Measurements from ENCODE around the gene RAB3IP.

Gene RAB3IP, protein sequence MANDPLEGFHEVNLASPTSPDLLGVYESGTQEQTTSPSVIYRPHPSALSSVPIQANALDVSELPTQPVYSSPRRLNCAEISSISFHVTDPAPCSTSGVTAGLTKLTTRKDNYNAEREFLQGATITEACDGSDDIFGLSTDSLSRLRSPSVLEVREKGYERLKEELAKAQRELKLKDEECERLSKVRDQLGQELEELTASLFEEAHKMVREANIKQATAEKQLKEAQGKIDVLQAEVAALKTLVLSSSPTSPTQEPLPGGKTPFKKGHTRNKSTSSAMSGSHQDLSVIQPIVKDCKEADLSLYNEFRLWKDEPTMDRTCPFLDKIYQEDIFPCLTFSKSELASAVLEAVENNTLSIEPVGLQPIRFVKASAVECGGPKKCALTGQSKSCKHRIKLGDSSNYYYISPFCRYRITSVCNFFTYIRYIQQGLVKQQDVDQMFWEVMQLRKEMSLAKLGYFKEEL

DNA sequence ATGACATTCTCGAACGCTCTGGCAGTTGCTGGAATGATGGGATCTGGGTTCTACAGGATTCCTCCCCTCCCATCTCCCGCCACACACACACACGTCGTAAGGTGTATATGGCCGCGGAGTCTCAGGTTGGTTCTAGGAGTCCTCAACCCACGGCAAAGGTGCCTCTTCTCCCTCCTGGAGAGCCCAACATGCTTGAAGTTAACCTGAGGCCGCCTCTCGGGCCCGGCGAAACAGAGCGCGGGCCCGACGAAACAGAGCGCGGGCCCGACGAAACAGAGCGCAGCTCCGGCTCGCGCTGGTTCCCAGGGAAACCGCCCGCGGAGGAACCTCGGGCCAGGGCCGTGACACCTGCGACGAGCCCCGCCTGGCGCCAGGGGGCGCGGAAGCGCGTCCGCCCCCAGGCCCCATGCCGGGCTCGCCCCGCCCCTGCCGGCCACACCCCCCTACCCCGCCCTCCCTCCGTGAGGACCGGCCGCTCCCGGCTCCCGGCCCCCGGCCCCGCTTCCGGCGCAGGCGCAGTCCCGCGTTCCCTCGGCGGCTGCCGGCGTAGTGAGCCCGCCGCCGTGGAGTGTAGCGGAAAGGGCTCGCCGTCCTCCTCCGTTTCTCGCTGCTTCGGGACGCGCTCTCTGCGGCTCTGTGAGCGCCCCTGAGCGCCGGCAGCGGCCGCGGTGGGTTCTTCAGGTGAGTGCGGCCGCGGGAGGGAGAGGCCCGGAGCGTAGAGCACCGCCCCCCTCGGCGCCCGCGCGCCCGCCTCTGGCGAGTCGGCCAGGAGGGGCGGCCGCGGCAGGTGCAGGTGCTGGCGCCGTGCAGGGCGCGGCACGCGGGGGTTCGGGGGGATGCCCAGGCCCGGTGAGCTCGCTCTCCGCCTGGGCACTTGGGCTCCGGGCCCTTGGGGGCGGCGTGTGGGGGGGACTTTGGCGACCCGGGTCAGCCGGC lies at the start of gene RAB3IP:
TSS of gene RAB3IP (plus strand) at position 510 of the 936 bp plus-strand sequence. CDS start 16,549 bp downstream, outside the sequence.
- DNase-seq (ENCODE audit: low read depth) = peak; percentile 33

DNA sequence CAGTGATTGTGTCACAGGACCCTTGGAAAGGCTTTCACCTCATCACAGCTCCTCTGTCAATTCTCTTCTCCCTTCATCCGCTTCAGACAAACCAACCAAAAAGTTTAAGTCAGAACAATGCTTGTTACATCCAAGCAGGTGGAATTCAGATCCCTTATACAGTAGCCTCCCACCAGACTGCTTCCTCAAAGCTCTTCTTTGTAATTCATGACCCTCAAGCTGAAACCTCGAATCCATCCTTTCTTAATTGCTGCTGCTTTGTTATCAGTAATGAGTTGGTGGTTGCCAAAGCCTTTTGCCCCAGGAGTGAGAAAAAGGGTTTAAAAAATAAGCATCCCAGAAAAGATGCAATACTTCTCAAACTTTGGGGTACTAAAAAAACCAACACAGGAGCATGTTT lies 49.0 kb upstream of the RAB3IP start:
- no peak for DNase-seq (ENCODE audit: low read depth)

DNA sequence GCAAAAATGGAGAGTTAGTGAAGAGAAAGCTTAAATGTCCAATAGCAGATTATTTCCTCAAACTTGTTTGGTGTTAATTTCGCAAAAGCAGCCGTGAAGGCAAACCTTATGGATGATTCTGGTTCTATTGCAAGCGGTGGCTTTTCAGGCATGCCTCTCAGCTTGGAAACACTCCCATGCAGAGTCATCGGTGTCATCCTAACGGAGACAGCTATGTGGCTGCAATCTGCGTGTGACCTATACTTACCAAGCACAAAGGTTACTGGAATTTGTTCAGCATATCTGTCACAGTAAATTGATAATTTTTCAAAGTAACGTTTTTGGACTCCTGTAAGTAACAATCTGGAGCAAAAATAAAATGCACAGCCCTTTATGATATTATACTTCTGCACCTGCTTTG lies 44.5 kb upstream of the RAB3IP start:
- DNase-seq (ENCODE audit: low read depth) = no peak

DNA sequence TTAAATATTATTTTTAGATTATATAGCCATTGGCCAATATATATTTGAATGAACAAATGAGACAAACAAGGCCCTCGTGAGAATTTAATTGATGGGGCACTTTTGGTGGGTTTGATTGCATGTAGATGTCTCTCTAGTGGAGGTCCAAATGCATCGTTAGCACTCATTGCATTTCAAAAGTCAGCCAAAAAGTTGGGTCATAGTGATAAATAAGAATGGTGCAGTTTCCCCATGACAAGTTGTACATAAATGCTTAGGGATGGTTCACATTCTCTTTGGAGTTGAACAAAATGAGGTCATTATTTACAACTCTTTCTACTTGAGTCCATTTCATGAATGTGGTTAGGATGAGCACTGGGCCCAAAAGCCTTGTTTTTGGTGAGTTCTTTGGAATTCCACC lies 40.6 kb upstream of the RAB3IP start:
- no peak for DNase-seq (ENCODE audit: low read depth)

DNA sequence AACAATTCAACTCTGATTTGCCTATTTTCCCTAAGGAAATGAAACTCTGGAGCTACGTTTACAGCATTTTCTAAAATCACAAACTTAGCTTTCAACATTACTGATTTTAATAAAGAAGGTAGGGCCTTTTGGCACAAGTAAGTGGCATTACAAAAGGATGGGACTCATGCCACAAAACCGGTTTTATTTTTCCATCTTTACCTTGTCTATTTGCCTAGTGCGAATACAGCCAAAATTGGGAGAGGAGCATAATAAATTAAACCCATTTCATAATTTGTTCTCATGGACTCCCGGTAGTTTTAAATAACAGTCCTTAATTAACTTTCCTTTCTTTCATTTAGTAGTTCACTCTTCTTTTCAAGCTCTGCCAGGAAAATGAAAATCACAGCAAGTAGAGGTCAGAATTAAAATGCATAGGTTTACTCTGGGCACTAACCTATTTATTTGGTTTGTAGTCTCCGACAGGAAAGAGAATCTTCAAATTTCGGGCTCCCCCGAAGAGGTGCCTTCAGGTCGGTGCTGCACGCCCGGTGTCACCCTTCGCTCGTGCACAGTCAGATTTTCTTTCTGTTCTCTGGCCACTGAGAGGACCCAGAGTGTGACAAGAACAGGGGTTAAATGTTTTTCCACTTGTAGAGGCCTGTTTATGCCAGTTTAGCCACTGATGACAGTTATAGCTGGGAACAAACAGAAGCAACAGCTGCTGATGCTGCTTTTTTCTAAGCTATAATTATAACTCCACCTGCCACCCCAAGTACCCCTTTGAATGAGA lies 39.7 kb upstream of the RAB3IP start, which contains the start of gene BEST3:
TSS of gene BEST3 (minus strand) at position 535 of the 772 bp plus-strand sequence. CDS start 1,505 bp downstream, outside the sequence.
- no peak for DNase-seq (ENCODE audit: low read depth)

DNA sequence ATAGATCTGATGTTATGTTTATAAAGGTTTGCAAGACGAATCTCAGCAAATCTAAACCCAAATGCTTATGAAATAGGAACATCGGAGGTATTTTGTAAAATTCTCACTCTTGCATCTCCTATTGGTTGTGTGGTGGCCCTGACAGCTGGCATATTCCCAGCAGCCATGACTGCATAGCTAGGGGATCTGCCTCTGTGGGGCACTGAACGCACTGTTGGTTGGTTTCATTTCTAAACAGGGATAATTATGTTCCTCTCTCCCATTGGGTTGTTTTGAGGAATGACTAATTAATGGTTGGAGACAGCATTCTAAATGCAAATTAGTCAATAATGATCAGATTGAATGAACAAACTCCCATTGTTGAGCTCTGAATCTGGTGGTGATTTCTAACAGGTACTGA lies 36.8 kb upstream of the RAB3IP start:
- no peak for DNase-seq (ENCODE audit: low read depth)

DNA sequence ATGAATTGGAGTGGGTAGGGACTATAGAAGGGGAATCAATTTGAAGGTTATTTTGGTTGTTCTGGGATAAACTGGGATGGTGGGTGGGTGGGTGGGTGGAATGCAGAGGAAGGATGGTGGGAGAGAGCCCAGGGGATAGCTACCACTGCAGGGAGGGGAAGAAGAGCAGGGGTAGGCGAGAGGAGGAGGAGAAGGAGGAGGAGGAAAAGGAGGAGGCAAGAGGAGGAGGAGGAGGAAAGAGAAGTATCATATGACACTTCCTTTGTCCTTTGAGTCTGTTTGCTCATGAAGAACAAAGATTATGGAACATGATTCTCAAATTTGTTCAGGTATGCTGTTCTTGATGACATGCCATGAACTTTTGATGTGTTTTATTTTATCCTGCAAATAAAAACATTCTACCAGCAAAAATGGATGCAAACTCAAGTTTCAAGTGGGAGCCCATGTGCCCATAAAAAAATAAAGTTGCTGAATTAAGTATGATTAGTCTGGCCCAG lies 35.5 kb upstream of the RAB3IP start:
- DNase-seq (ENCODE audit: low read depth) = no peak

DNA sequence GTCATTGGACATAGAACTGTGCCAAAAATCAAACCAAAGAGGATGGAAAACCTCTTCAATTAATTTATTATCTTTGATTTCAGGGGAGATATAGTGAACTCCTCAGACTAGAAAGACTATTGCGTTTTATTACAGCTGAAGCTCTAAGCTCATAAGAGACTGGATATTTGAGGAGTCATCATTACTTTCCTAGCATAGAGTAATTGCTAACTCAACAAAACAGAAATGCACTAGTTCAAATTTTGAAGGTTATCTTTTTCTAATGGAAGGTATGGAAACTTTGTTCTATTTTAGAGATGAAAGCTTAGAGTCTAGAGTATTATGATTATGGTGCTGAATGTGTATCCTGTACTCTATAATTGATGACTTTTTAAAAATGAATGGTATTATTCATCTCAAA lies 34.3 kb upstream of the RAB3IP start:
- no peak for DNase-seq (ENCODE audit: low read depth)

DNA sequence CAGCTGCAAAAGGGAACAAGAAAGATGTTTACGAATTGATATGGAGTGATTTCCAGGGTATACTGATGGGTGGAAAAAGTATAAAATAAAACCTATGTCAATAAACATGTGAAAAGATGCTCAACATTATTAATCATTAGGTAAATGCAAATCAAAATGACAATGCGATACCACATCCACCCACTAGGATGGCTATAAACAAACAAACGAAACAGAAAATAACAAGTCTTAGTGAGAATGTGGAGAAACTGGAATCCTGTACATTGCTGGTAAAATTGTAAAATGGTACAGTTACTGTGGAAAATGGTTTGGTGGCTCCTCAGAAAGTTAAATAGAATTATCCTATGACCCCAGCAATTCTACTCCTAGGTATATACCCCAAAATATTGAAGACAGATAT lies 30.0 kb upstream of the RAB3IP start:
- no peak for DNase-seq (ENCODE audit: low read depth)

DNA sequence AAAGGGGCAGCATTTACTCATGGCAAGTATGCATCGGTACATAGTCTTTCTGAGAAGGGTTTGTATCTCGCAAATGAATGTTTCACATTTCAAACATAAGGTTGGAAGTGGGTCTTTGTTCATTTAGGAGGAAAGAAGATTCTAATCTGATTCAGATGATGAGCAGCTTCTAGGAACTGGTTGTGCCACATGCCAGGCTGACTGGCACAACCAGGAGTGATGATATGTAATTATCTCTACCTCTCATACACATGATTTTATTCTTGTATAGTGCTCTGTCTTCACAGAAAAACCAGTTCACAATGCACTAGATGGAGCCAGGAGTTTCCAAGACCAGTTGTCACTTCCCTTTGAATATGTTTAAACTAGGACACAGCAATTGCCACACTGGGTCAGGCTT lies 25.8 kb upstream of the RAB3IP start:
- DNase-seq (ENCODE audit: low read depth) = no peak

DNA sequence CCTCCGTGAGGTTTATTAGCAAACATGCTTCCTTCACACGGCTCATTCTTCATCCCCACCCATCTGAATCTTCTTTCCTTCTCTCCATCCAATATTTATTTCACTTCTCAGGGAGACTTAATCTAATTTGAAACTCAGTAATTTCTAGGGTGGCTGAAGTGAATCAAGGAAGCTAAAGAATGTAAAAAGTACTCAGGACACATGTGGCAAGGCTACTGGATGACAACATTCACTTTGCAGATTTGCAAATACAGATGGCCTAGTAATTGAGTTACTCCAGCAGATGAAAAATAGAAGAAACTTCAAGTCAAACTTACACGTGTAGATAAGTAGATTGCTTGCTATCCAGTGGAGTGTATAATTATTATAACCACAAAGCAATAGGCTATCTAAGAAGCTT lies 24.1 kb upstream of the RAB3IP start:
- no peak for DNase-seq (ENCODE audit: low read depth)

DNA sequence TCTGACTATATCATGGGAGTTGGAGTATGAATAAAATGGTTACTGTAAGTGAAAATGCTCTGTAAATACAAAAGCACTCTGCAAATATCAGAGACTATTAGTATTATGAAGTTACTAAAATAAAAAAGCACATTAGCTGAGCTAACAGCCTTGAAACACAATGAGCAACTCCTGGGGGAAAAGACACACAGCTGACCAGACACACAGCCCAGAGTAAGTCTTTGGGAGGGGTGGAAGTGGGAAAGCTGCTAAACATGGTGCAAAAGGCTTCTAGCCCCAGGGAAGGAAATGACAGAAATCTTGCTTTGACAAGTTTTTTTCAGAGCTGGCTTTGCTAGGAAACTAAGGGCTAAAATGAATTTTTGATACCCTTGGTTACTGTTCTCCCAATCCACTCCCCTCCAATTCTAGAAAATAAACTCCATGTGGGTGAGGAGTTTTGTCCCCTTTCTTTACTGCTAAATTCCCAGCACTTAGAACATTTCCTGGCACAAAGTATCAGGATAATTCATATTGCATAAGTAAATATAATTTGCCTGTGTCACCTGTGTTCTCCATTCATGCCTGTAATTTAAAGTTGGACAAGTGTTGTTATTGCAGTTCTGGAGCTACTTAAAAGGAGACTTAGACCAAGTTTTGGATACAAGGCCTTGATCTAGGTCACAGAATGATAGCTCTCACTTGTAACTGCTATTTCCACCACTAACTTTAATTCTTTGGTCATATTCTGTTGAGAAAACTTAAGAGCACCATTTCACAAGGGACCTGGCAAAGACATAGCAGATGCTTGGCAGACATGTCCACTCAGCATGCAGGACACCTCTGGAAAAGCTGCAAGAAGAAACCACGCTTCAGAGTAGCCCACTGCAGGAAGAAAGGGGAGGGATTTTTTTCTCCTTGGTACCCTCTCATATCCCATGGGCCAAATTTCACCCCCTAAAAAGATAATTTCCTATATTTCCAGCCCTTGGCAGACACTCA lies 19.0 kb upstream of the RAB3IP start:
- peak; percentile 2 for DNase-seq (ENCODE audit: low read depth)

DNA sequence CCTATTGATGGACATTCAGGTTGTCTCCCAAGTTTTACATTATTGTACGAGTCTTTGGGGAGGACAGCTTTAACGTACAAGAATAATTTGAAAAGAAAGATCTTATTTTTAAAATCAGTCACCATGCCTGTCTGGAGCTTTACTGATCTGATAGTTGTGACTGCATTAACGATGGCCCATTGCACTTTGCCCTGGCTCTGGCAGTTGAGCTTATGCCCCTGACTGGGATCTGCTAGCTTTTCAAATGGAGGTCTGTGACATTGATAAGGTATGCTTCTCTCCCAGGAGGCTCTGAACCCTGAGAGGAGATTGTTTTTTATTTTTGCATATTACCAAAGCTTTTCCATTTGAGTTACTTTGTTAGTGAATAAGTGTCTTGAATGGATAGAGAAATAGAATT lies 17.9 kb upstream of the RAB3IP start:
- no peak for DNase-seq (ENCODE audit: low read depth)

DNA sequence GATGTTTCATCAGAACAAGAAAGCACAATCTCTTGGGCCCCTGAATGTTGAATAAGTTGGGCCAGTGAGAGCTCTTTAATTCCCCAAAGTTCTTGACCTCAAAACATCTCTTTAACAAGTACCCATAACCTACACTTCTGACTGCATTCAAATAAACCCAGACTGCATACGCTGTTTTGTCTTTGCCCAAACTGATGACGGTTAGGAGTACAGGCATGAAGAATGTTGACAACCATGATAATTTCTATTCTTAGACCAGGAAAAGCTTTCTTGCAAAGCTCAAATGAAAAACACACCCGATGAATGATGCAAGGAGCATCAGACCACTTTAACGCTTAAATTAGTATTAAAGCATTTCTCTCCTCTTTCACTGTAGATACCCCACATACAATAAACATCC lies 11.7 kb upstream of the RAB3IP start:
- DNase-seq (ENCODE audit: low read depth) = no peak

DNA sequence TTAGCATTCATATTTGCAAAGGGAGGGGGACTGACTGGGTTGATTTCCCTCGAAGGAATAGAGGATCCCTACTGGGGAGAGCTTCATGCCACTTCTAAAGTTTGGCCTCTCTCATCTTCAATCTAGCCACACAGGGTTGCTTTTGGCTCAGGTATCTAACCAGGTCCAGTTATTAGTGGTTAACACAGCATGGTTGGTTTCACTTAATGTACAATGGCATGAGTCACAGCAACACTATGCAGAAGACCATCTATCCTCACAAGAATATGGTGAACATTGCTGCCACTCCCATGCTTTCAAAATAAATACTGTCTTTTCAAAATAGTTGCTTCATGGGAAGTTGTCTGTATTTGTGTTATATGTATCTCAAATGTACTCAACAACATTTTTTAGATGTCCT lies 6.6 kb upstream of the RAB3IP start:
- DNase-seq (ENCODE audit: low read depth) = no peak

DNA sequence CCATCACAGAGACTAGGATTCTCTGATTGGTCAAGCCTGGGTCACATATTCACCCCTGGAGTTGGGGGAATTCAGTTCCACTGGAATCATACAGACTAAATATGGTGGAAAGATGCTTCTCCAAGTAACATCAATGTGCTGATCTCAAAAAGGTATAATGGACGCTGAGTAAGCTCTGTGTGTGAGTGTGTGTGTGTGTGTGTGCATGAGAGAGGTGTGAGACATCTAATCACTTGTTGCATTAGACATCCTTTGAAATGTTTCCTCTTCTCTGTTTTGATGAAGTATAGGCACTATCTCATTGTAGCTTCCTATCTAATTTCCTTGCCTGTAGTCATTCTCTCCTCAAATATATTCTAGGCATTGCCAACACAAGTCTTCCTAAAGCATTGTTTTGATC lies 5.0 kb upstream of the RAB3IP start:
- no peak for DNase-seq (ENCODE audit: low read depth)

DNA sequence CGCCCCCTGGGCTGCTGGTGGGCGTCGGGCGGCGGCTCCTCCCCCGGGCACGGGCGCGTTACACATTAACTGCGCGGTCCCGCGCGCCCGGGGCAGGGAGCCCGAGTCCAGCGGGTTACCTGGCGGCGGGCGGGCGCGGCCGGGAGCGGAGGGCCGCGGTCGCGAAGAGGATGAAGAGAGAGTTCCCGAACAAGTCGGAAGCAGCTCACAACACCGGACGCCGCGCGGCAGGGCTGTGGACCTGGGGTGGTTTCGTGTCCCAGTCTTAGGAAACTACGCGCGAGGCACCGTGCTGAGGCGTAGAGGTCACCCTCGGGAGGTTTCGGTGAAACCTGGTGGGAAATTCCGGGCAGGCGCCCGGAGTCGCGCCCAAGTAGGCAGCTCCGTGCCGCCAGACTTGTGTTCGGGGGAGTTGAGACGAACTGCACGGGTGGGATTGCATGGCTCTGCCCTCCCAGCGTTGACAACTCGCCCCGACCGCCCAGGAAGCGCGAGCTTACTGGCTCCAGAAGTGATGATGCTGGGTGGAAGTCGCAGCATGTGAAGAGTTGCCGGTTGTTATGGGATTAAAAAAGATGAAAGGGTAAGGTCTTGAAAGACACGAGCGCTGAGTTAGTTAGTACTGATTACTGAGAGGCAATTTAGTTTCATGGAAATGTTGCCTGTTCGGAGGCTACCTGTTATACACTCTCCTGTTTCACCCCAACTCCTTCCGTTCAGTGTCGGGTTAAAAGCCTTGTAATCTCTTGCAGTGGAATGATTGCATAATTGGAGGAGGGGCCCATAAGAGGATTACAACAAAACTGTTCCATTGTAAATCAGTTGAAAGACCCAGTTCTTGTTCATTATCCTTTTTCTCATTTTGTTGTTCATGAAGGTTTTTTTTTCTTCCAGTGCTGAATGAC lies 879 bp downstream of the RAB3IP start:
- no peak for DNase-seq (ENCODE audit: low read depth)

DNA sequence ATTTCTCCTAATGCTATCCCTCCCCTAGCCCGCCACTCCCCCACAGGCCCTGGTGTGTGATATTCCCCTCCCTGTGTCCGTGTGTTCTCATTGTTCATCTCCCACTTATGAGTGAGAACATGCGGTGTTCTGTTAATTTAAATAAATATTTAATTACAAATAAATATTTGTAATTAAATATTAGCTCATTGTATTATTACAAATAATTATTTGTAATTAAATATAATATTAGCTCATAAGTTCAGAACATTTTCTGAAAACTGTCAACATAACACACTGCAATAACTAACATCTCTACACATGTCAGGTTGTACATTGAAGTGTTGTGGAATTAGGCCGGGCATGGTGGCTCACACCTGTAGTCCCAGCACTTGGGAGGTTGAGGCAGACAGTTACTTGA lies 5.4 kb downstream of the RAB3IP start:
- DNase-seq (ENCODE audit: low read depth) = no peak

DNA sequence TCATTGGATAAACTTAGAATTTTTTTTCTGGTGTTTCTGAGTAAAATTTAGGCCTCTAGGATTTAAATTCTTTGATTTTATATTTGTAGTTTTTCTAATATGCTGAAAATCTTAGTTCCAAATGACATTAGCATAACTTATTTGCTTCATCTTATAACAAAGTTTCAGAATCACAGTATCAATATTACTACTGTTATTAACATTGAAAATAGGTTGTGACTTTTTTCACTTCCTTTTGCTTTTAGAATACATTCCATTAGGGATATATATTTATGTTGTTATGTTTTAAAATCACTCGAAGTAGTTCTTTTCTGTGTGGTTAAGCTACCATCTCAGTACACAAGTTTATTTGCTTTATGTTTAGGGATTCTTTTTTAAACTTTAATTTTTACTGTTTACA lies 12.8 kb downstream of the RAB3IP start:
- DNase-seq (ENCODE audit: low read depth) = no peak

DNA sequence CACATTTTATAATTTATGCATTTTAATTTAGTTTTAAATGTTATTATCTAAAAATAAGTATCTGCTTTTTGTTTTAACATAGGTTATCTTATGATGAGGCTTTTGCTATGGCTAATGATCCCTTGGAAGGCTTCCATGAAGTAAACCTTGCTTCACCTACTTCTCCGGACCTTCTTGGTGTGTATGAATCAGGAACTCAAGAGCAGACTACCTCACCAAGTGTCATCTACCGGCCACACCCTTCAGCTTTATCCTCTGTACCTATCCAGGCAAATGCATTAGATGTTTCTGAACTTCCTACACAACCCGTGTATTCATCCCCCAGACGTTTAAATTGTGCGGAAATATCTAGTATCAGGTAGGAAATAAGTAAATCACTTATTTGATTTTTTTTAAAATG lies 16.6 kb downstream of the RAB3IP start:
- DNase-seq (ENCODE audit: low read depth) = no peak

Data from stromal cell of bone marrow (primary cell).